Omental fat pad (tissue), 4 donors: ENCODE results near the gene STK10. TPM values are rescaled to one million over a fixed set of nuclear protein-coding genes. Genes with fewer than 3 reads are reported as not detected.

Experiments
- ATAC-seq: fragments of 150-250 bp; one replicate; pipeline ENCODE4 v1.9.1; 2016; ENCODE audit warnings: mild to moderate bottlenecking, moderate library complexity; ENCODE audit not compliant: low FRiP score
- DNase-seq: peaks from one replicate; pipeline ENCODE4 v3.0.0-alpha.2; 2019; ENCODE audit warnings: low spot score
- total RNA-seq, 4 donors: library from RNA; depleted of rRNA; stranded (reverse); fragments of >200 nt; gene quantifications; one replicate each; pipeline ENCODE4 v1.1.0, GENCODE V29; 2016
- TF ChIP-seq, protein P1 (sequence below), 3 donors: fragments of 450-650 bp; IDR thresholded peaks; one replicate each; pipeline ENCODE4 v1.5.1; 2016 to 2017; ENCODE audit warnings: antibody characterized with exemption in 3 of 3, mild to moderate bottlenecking in 3 of 3, moderate library complexity in 2 of 3

STK10 gene
- total RNA-seq, 4 donors from 2014 or later = 26.4 to 110 (median 52.4) TPM

DNA sequence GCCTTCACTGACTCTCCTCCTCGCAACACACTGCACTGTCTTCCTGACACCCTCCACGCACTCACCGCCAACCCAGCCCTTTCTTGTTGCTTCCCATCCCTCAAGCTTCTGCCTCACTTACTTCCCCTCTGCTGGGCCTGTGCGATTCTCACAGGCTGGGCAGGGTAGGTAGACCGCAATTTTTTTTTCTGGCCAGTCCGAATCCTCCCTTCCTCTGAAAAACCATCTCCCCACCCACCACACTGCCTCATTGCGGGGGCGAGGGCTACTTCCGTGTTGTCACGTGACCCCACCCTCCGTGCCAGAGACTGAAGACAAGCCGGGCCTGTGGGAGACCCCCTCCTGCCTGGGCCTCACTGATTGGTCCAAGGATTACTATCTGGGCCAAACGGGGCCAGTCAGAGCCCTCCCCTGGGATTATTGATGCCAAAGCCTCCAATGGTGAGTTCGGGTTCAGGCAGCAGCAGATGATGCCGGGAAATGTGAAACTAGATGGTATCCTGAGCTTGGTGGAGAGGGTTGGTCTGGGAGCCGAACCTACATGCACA lies 73.1 kb downstream of the STK10 start:
- peak; percentile 6 for ATAC-seq
- no peak for DNase-seq
- TF ChIP-seq, protein P1, sequence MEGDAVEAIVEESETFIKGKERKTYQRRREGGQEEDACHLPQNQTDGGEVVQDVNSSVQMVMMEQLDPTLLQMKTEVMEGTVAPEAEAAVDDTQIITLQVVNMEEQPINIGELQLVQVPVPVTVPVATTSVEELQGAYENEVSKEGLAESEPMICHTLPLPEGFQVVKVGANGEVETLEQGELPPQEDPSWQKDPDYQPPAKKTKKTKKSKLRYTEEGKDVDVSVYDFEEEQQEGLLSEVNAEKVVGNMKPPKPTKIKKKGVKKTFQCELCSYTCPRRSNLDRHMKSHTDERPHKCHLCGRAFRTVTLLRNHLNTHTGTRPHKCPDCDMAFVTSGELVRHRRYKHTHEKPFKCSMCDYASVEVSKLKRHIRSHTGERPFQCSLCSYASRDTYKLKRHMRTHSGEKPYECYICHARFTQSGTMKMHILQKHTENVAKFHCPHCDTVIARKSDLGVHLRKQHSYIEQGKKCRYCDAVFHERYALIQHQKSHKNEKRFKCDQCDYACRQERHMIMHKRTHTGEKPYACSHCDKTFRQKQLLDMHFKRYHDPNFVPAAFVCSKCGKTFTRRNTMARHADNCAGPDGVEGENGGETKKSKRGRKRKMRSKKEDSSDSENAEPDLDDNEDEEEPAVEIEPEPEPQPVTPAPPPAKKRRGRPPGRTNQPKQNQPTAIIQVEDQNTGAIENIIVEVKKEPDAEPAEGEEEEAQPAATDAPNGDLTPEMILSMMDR (IDR thresholded peaks at IDR 0.05) = no peak

DNA sequence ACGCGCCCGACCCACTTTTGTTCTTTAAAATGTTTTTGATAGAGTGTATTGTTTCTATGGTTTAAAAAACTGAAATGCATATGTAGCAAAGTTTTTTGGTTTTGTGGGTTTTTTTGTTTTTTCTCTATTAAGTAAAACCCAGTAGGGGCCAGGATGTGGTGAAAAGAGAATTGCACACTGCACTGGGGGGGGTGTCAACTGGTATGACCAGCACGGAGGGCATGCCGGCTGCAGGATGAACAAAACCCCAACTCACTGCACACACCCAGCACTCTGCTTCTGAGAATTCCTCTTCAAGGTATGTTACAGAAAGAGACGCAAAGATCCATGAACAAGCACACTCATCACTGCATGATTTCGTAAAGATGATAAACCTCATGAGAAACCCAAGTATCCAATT lies 75.0 kb downstream of the STK10 start:
- TF ChIP-seq, protein P1 (IDR thresholded peaks at IDR 0.05) = no peak
- DNase-seq (no peak), ATAC-seq (no peak)

DNA sequence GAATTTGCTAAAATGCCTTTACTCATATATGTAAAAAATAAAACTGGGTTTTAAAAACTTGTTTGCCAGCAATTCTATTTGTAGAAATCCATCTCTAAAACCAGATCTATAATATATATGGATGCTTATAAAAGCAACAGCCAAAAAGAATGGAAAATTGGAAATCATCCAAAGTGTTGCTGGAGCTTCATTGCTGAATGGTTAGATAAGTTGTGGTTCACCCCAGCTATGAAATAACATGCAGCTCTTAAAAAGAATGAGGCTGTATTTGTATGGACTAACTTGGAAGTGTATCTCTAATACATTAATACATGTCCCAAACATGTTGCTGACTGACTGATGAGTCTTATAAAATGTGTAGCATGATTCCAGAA lies 76.2 kb downstream of the STK10 start:
- DNase-seq (no peak), ATAC-seq (no peak)

DNA sequence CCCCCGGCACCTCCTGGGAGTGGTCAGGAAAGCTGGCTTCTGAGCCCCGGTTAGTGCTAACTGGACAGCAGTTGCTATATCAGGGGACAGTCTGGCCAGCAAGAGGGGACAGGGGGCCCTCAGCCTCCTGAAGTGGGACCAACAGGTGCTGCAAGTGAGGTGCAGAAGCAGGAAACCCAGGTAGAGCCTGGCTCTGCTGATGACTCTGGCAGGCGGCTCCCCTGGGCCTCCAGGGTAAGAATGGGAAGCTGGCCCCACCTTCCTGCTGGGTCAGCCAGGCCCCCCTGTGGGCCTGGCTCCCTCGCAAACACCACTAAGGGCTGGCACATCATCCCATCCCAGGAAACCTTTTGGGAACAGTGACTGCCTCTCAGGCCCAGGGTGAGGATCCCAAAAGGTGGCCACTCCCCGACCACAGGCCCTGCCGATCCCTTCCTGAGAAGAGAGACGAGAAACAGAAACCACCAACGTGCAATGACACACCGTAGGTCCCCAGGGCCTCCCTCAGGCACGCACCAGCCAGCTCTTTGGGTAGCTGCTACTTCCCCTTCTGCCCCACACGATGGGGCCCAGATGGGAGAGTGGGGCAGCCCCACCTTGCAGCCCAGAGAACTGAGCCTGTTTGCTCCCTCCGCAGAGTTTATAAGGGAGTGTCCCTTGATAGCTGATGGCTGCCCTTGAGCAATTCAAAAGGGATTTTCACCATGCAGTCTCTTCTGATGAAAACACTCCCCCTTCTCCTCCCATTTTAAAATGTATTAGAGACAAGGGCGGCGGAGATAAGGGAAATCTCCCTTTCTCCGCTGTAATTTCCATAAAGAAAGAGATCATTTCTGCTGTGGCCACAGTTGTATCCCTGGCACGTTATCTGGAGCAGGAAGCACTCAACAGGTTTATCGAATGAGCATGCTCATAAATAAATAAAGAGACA lies 76.8 kb downstream of the STK10 start:
- TF ChIP-seq, protein P1 (IDR thresholded peaks at IDR 0.05) = no peak
- DNase-seq = no peak

More for the DNA sequence above, 76.2 kb downstream of the STK10 start:
- TF ChIP-seq, protein P1 (IDR thresholded peaks at IDR 0.05) = no peak

DNA sequence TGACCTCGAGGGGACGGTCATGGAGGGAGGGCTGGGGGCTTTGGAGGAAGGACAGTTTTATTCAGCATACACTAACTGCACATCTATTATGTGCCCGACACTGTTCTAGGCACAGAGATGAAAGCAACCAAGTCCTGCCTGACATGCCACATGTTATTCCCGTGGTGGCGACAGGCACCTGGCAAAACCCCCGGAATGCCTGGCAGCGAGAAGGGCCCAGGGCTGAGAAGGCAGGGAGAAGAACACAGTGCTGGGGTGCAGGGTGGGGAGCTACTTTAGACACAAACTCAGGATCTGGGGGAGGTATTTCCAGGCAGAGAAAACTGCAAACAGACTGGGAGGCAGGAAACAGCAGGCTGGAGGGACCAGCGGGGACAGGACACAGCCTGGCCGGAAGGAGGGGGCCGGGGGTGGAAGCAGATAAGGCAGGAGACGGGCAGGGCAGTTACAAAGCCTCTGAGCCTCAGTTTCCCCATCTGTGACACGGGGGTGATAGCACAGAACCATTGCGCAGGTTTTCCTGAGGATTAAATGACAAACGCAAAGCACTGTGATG lies 77.7 kb downstream of the STK10 start:
- TF ChIP-seq, protein P1 (IDR thresholded peaks at IDR 0.05) = no peak
- no peak for ATAC-seq

More for the DNA sequence above, 76.8 kb downstream of the STK10 start:
- peak; percentile 48 for ATAC-seq

DNA sequence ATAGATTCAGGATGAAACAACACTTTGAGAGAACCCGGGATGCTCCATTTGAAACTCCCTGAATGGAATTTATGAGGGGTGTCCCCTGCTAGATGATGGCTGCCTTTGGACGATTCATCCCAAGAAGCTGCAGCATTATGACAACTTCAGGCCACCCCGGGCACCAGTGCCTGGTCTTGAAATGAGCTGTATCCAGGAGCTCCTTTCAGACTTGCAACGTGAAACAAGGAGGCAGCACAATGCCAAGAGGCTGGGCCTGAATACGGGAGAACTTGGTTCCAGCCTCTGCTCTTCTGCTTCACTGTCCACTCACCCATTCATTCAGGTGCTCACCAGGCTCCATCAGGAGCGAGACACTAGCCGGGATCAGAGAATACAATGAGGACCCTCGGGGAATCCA lies 78.3 kb downstream of the STK10 start:
- TF ChIP-seq, protein P1 (IDR thresholded peaks at IDR 0.05) = no peak
- ATAC-seq (no peak), DNase-seq (no peak)

More for the DNA sequence above, 77.7 kb downstream of the STK10 start:
- no peak for DNase-seq
